H9 (cell line): ENCODE data around the gene CACNA2D4. TPM values are rescaled to one million over a fixed set of nuclear protein-coding genes. Genes with fewer than 3 reads are reported as not detected.
A peak's percentile ranks its signal among the peaks of the same experiment; 100 is the strongest.

Experiments
- DNase-seq: peaks from one replicate; pipeline ENCODE4 v3.0.0-alpha.2; 2017
- H2AFZ ChIP-seq: one replicate; pipeline ENCODE4 v1.6.1; 2013; ENCODE audit warnings: mild to moderate bottlenecking, low read length, control low read depth, moderate library complexity
- H2AK5ac ChIP-seq: 2 replicates; pipeline ENCODE4 v1.6.1; 2013; ENCODE audit warnings: low read length, control low read depth, mixed read lengths; ENCODE audit not compliant: insufficient read length
- H2BK120ac ChIP-seq: one replicate; pipeline ENCODE4 v1.6.1; 2013; ENCODE audit warnings: low read depth, mild to moderate bottlenecking, low read length, control low read depth, inconsistent platforms; ENCODE audit not compliant: poor library complexity, severe bottlenecking
- H2BK12ac ChIP-seq: 2 replicates; pipeline ENCODE4 v1.6.1; 2013; ENCODE audit warnings: low read length, control low read depth, mixed read lengths, low read depth; ENCODE audit not compliant: insufficient read length
- H2BK15ac ChIP-seq: 2 replicates; pipeline ENCODE4 v1.6.1; 2013; ENCODE audit warnings: low read depth, low read length, control low read depth
- H2BK20ac ChIP-seq: one replicate; pipeline ENCODE4 v1.6.1; 2013; ENCODE audit warnings: low read depth, mild to moderate bottlenecking, low read length, control low read depth, inconsistent platforms; ENCODE audit not compliant: poor library complexity, severe bottlenecking
- H2BK5ac ChIP-seq: 2 replicates; pipeline ENCODE4 v1.6.1; 2013; ENCODE audit warnings: low read length, control low read depth, mixed read lengths; ENCODE audit not compliant: insufficient read length
- H3K14ac ChIP-seq: 2 replicates; pipeline ENCODE4 v1.6.1; 2013; ENCODE audit warnings: low read length, control low read depth; ENCODE audit not compliant: insufficient read depth
- H3K18ac ChIP-seq: 2 replicates; pipeline ENCODE4 v1.6.1; 2013; ENCODE audit warnings: low read depth, mild to moderate bottlenecking, mixed read lengths, low read length, control low read depth; ENCODE audit not compliant: insufficient read length
- H3K23ac ChIP-seq: 2 replicates; pipeline ENCODE4 v1.6.1; 2013; ENCODE audit warnings: low read length, control low read depth, mixed read lengths, low read depth; ENCODE audit not compliant: insufficient read length
- H3K23me2 ChIP-seq: 2 replicates; pipeline ENCODE4 v1.6.1; 2013; ENCODE audit warnings: low read depth, mild to moderate bottlenecking, mixed read lengths, low read length, control low read depth; ENCODE audit not compliant: insufficient read length, poor library complexity, severe bottlenecking
- H3K27ac ChIP-seq: 2 replicates; pipeline ENCODE4 v1.5.1; 2013; ENCODE audit warnings: low read length, control low read depth, mixed read lengths, low read depth; ENCODE audit not compliant: insufficient read length
- H3K27me3 ChIP-seq: 2 replicates; pipeline ENCODE4 v1.6.1; 2013; ENCODE audit warnings: low read length, control low read depth, inconsistent platforms; ENCODE audit not compliant: insufficient read depth
- H3K4ac ChIP-seq: 2 replicates; pipeline ENCODE4 v1.6.1; 2013; ENCODE audit warnings: low read depth, mild to moderate bottlenecking, control low read depth, inconsistent platforms, low read length, moderate library complexity
- H3K4me1 ChIP-seq: 2 replicates; pipeline ENCODE4 v1.6.1; 2013; ENCODE audit warnings: low read length, control low read depth, inconsistent platforms; ENCODE audit not compliant: insufficient read depth
- H3K4me2 ChIP-seq: 2 replicates; pipeline ENCODE4 v1.6.1; 2013; ENCODE audit warnings: low read length, control low read depth, mixed read lengths; ENCODE audit not compliant: insufficient read length, insufficient read depth
- H3K56ac ChIP-seq: 2 replicates; pipeline ENCODE4 v1.6.1; 2013; ENCODE audit warnings: low read depth, mild to moderate bottlenecking, mixed read lengths, low read length, control low read depth; ENCODE audit not compliant: insufficient read length
- H3K79me1 ChIP-seq: 2 replicates; pipeline ENCODE4 v1.6.1; 2013; ENCODE audit warnings: low read depth, mild to moderate bottlenecking, moderate library complexity, low read length, control low read depth, inconsistent platforms; ENCODE audit not compliant: insufficient read depth, poor library complexity, severe bottlenecking
- H3K79me2 ChIP-seq: 2 replicates; pipeline ENCODE4 v1.6.1; 2013; ENCODE audit warnings: low read length, control low read depth, inconsistent platforms; ENCODE audit not compliant: insufficient read depth
- H3K9ac ChIP-seq: 2 replicates; pipeline ENCODE4 v1.6.1; 2013; ENCODE audit warnings: low read length, control low read depth, mixed read lengths; ENCODE audit not compliant: insufficient read length; ENCODE audit errors: extremely low read depth
- H3K9me3 ChIP-seq: one replicate; pipeline ENCODE4 v1.6.1; 2013; ENCODE audit warnings: low read depth, low read length, inconsistent platforms; ENCODE audit not compliant: control insufficient read depth
- H3T11ph ChIP-seq: one replicate; pipeline ENCODE4 v1.6.1; 2013; ENCODE audit warnings: mild to moderate bottlenecking, low read length, control low read depth, inconsistent platforms
- H4K20me1 ChIP-seq: one replicate; pipeline ENCODE4 v1.6.1; 2013; ENCODE audit not compliant: control insufficient read depth, insufficient read length, insufficient read depth
- H4K5ac ChIP-seq: 2 replicates; pipeline ENCODE4 v1.6.1; 2013; ENCODE audit warnings: low read depth, mild to moderate bottlenecking, mixed read lengths, low read length, control low read depth; ENCODE audit not compliant: insufficient read length
- H4K8ac ChIP-seq: replicated peaks from 2 replicates; pipeline ENCODE4 v1.6.1; 2013; ENCODE audit warnings: low read length, control low read depth, mixed read lengths, low read depth; ENCODE audit not compliant: insufficient read length
- H4K91ac ChIP-seq: 2 replicates; pipeline ENCODE4 v1.6.1; 2013; ENCODE audit warnings: low read depth, mild to moderate bottlenecking, moderate library complexity, mixed read lengths, low read length, control low read depth; ENCODE audit not compliant: insufficient read length
- H3K27ac Mint-ChIP-seq, 3 experiments: 2 replicates in 2 of 3; 3 replicates in 1 of 3; pipeline ENCODE4 v1.8.0; 2020 to 2021; ENCODE audit warnings: mixed read lengths in 3 of 3, mild to moderate bottlenecking in 1 of 3, moderate library complexity in 1 of 3
- H3K27me3 Mint-ChIP-seq: 2 replicates; pipeline ENCODE4 v1.8.0; 2021; ENCODE audit warnings: low read depth, mild to moderate bottlenecking, moderate library complexity, mixed read lengths
- H3K36me3 Mint-ChIP-seq, 3 experiments: 2 replicates in 2 of 3; 3 replicates in 1 of 3; pipeline ENCODE4 v1.8.0; 2020 to 2021; ENCODE audit warnings: low read depth in 3 of 3, mixed read lengths in 3 of 3; ENCODE audit not compliant: insufficient read depth in 1 of 3
- H3K4me1 Mint-ChIP-seq, 2 experiments: 2 replicates each; pipeline ENCODE4 v1.8.0; 2020; ENCODE audit warnings: mixed read lengths in 2 of 2
- H3K4me3 Mint-ChIP-seq, 2 experiments: 2 replicates in 1 of 2; 3 replicates in 1 of 2; pipeline ENCODE4 v1.8.0; 2020 to 2021; ENCODE audit warnings: mild to moderate bottlenecking in 2 of 2, mixed read lengths in 2 of 2, moderate library complexity in 1 of 2
- H3K9me3 Mint-ChIP-seq, 2 experiments: 2 replicates in 1 of 2; 3 replicates in 1 of 2; pipeline ENCODE4 v1.8.0; 2020; ENCODE audit warnings: mild to moderate bottlenecking in 2 of 2, mixed read lengths in 2 of 2, moderate library complexity in 1 of 2
- WGBS: extraction: QIAGEN DNeasy Blood & Tissue Kit; methylation state at CpG from one replicate; pipeline ENCODE4 v1.1.7; 2013; ENCODE audit warnings: missing lambda C conversion rate, low lambda C conversion rate, mixed read lengths; ENCODE audit not compliant: insufficient read length; ENCODE audit errors: extremely low coverage; 5-methylcytosine and 5-hydroxymethylcytosine counted together
- total RNA-seq: library from RNA; stranded (reverse); gene quantifications from 2 replicates; pipeline ENCODE4 v1.2.1, GENCODE V29; 2021
- TF ChIP-seq, protein P1 (sequence below): fragments of 200-600 bp; sonication (generic); conservative IDR thresholded peaks from 3 replicates; pipeline ENCODE4 v1.8.0; 2021; ENCODE audit warnings: antibody characterized with exemption, mild to moderate bottlenecking

CACNA2D4 gene
- total RNA-seq, 1 experiment from 2014 or later: 0.79 TPM

DNA sequence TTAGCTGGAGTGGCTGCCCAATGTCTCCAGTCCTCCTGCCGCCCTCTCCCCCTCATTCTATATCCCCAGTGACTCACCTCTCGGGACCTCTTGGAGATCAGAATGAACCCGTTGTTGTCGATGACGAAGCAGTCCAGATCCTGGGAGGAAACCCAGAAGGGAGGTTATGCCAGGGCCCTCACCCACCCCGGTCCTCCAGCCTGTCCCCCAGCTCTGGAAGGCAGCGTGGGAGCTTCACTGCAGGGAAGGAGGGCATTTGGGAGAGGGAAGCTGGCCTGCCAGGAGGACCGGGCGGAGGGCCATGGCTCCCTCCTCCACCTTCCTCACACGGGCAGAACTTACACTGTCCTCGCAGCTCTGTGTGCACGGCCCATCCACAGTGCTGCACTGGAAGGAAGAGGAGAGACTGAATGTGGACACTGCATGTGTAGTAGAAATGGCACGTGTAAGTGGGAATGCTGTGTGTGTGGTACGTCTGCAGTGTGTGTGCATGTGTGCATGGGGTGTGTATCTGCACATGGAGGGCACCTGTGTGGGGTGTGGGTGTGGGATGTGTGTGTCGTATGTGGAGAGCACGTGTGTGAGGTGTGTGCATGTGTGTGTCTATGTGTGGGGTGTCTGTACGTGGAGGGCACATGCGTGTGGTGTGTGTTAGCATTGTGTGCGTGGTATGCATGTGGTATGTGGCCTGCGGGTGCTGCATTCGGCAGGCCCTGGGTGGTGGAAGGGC, 108.1 kb downstream of the CACNA2D4 start:
- no peaks in the 10 kb centered on the region for H3K36me3 Mint-ChIP-seq
- no CpG with 5 or more reads among the region's 21 CpGs for WGBS
- no peaks in the 10 kb centered on the region for H3K23me2 ChIP-seq
- H3K18ac ChIP-seq: no peak overlapping the region
- DNase-seq: no peak
- H3K56ac ChIP-seq: no peak overlapping the region
- no peak overlapping the region for H3T11ph ChIP-seq
- H4K20me1 ChIP-seq: no peaks in the 10 kb centered on the region
- no peak overlapping the region for H3K4ac ChIP-seq
- no peak overlapping the region for H3K27ac ChIP-seq
- H3K79me2 ChIP-seq: no peaks in the 10 kb centered on the region
- no peaks in the 10 kb centered on the region for H3K27me3 ChIP-seq
- H3K79me1 ChIP-seq: no peaks in the 10 kb centered on the region
- H3K4me3 Mint-ChIP-seq: no peak overlapping the region
- H2BK15ac ChIP-seq: no peak overlapping the region
- no peak overlapping the region for H2AFZ ChIP-seq
- no peaks in the 10 kb centered on the region for H3K9me3 ChIP-seq
- H4K91ac ChIP-seq: no peak overlapping the region
- H2BK120ac ChIP-seq: no peak overlapping the region
- H3K4me2 ChIP-seq: no peak overlapping the region
- H2BK5ac ChIP-seq: no peak overlapping the region
- H3K4me1 ChIP-seq: no peaks in the 10 kb centered on the region
- H3K23ac ChIP-seq: no peak overlapping the region
- H3K4me1 Mint-ChIP-seq: peaks cover 0 to 4% of the 10 kb centered on the region in 2 experiments; a peak in 1 of 4 replicates
- no peak overlapping the region for H4K5ac ChIP-seq
- H2AK5ac ChIP-seq: no peak overlapping the region
- TF ChIP-seq, protein P1, sequence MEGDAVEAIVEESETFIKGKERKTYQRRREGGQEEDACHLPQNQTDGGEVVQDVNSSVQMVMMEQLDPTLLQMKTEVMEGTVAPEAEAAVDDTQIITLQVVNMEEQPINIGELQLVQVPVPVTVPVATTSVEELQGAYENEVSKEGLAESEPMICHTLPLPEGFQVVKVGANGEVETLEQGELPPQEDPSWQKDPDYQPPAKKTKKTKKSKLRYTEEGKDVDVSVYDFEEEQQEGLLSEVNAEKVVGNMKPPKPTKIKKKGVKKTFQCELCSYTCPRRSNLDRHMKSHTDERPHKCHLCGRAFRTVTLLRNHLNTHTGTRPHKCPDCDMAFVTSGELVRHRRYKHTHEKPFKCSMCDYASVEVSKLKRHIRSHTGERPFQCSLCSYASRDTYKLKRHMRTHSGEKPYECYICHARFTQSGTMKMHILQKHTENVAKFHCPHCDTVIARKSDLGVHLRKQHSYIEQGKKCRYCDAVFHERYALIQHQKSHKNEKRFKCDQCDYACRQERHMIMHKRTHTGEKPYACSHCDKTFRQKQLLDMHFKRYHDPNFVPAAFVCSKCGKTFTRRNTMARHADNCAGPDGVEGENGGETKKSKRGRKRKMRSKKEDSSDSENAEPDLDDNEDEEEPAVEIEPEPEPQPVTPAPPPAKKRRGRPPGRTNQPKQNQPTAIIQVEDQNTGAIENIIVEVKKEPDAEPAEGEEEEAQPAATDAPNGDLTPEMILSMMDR: no peak
- H3K9me3 Mint-ChIP-seq: no peaks in the 10 kb centered on the region
- peaks cover 6% of the 10 kb centered on the region for H3K27me3 Mint-ChIP-seq
- no peak overlapping the region; the same call in 1 of the 2 replicates for H3K14ac ChIP-seq
- no peak overlapping the region for H2BK12ac ChIP-seq
- peak overlapping the region in 1 of 3 experiments; percentile 21; a peak in 1 of 7 replicates for H3K27ac Mint-ChIP-seq
- no peak overlapping the region for H4K8ac ChIP-seq
- H2BK20ac ChIP-seq: no peak overlapping the region
- H3K9ac ChIP-seq: no peak overlapping the region
